Testis (tissue), 2 donors: ENCODE measurements around the gene CEP85L.

ENCODE experiments used
- CTCF ChIP-seq, 3 experiments: fragments of 450-650 bp in 2 of 3; fragments of 200-600 bp in 1 of 3; sonication (generic) in 1 of 3; IDR thresholded peaks; one replicate each; pipeline ENCODE4 v1.5.1; 2016 to 2019; ENCODE audit warnings: antibody characterized with exemption in 3 of 3, mild to moderate bottlenecking in 2 of 3, moderate library complexity in 1 of 3
- POLR2A ChIP-seq: fragments of 450-650 bp; IDR thresholded peaks from one replicate; pipeline ENCODE4 v1.6.1; 2017; ENCODE audit warnings: antibody characterized with exemption, mild to moderate bottlenecking, moderate library complexity

DNA sequence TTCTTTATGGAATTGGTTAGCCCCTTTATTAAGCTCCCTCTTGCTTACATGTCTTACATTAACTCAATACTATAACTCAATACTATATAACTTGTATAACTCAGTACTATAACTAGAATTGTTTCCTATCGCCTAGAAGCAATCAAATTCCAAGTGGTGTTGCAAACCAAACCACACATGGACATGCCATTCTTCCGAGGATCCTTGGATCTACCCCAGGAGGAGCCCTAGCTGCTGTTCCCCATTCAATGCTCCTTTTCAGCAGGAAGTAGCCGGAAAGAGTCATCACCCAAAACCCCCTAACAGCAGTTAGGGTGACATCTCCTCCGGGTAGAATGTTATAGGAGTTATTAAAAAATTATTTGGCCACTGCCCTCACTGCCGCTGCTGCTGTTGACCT, 62.8 kb downstream of the CEP85L start:
- TF ChIP-seq CTCF (IDR thresholded peaks at IDR 0.05) (no peak), POLR2A (no peak)
